ENCODE measurements around the gene ACSL3.
"Not testable (repeated sequence)": the region's sequence is repeated elsewhere in the genome, so short reads cannot be mapped to it uniquely, and the experiment has no call there.

ACSL3 gene

DNA sequence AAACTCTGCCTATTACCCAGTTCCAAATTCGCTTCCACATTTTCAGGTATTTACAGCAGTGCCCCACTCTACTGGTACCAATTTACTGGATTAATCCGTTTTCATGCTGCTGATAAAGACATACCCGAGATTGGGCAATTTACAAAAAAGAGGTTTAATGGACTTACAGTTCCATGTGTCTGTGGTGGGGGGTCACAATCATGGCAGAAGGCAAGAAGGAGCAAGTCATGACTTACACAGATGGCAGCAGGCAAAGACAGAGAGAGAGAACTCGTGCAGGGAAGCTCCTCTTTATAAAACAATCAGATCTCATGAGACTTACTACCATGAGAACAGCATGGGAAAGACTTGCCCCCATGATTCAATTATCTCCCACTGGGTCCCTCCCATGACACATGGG lies 129.4 kb downstream of the ACSL3 start:
- H3K36me3 ChIP-seq (ENCODE audit: control insufficient read depth in 4 of 4, insufficient read depth in 4 of 4, low read length in 3 of 4); H3K27me3 ChIP-seq (replicated peaks in 2 of 5; ENCODE audit: control insufficient read depth in 4 of 5, insufficient read depth in 5 of 5, low read length in 4 of 5); H3K27ac ChIP-seq (ENCODE audit: insufficient read depth in 1 of 2, low read depth in 1 of 2, low read length in 2 of 2, poor library complexity in 1 of 2, severe bottlenecking in 2 of 2); H3K4me1 ChIP-seq (ENCODE audit: control extremely low read depth in 1 of 4, control insufficient read depth in 4 of 4, insufficient read depth in 4 of 4, low read length in 3 of 4); H3K4me3 ChIP-seq (ENCODE audit: control insufficient read depth in 1 of 7, extremely low read depth in 1 of 7, insufficient read depth in 4 of 7, low read depth in 2 of 7, low read length in 6 of 7); DNase-seq; POLR2A ChIA-PET; H3K9me3 ChIP-seq (ENCODE audit: control extremely low read depth in 1 of 5, control insufficient read depth in 4 of 5, insufficient read depth in 2 of 5, low read depth in 1 of 5, low read length in 4 of 5); CTCF ChIA-PET: not testable (repeated sequence)
- 100% methylated on average over 2 of the region's 4 CpGs for WGBS (ENCODE audit: insufficient coverage)

DNA sequence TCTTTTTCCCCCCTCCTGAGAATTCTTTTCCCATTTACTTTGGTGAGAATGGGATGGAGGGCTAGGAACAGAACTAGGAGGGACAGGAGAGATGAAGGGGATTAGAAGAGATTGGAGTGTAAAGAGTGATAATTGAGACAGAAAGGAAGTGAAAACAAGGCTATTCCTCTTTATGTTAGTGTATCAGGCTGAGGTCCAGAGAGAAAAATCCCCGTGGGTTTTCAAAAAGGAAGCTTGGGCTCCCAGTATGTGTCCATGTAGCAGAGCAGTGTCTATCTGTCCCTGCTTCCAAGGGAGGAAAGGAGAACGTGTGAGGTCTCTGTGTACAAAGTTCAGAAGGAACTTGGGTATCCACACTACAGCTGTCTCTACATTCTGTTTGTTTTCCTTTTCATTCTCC lies 131.3 kb downstream of the ACSL3 start:
- Histone ChIP-seq H3K9me3 (ENCODE audit: control extremely low read depth in 1 of 5, control insufficient read depth in 4 of 5, insufficient read depth in 2 of 5, low read depth in 1 of 5, low read length in 4 of 5) (peaks cover 0 to 4% (median 0%) of the 10 kb centered on the region in 5 experiments), H3K27ac (ENCODE audit: insufficient read depth in 1 of 2, low read depth in 1 of 2, low read length in 2 of 2, poor library complexity in 1 of 2, severe bottlenecking in 2 of 2) (no peak overlapping the region), H3K4me1 (ENCODE audit: control extremely low read depth in 1 of 4, control insufficient read depth in 4 of 4, insufficient read depth in 4 of 4, low read length in 3 of 4) (no peaks in the 10 kb centered on the region), H3K36me3 (ENCODE audit: control insufficient read depth in 4 of 4, insufficient read depth in 4 of 4, low read length in 3 of 4) (no peaks in the 10 kb centered on the region), H3K4me3 (ENCODE audit: control insufficient read depth in 1 of 7, extremely low read depth in 1 of 7, insufficient read depth in 4 of 7, low read depth in 2 of 7, low read length in 6 of 7) (no peak overlapping the region), H3K27me3 (replicated peaks in 2 of 5; ENCODE audit: control insufficient read depth in 4 of 5, insufficient read depth in 5 of 5, low read length in 4 of 5) (peaks cover 0 to 4% (median 0%) of the 10 kb centered on the region in 5 experiments)
- WGBS (ENCODE audit: insufficient coverage) = 56% methylated on average over 1 of the region's 2 CpGs
- ChIA-PET CTCF (interaction anchor here (1.2 kb wide), 1 partner anchor 9 kb away, joined by 3 read pairs; no protein-coding TSS in a partner anchor), POLR2A (no interaction called here)
- no peak for DNase-seq

Measured in common myeloid progenitor, CD34-positive (primary cell).